BLaER1 treated with 17β-estradiol and CSF1 and Interleukin-3, amounts not matched to agents 10 nM and 100 nM (cell line): ENCODE measurements around the gene NOS1AP.
"Not testable (repeated sequence)": the region's sequence is repeated elsewhere in the genome, so short reads cannot be mapped to it uniquely, and the experiment has no call there.

Experiments
- H3K27ac ChIP-seq, 11 experiments: shearing (Covaris generic); formaldehyde crosslinking; 2 replicates each; pipeline ENCODE4 v1.8.1; 2022
- H3K27me3 ChIP-seq, 11 experiments: shearing (Covaris generic); formaldehyde crosslinking; 2 replicates each; pipeline ENCODE4 v1.8.1; 2022
- H3K36me3 ChIP-seq, 11 experiments: shearing (Covaris generic); formaldehyde crosslinking; 2 replicates each; pipeline ENCODE4 v1.8.1; 2022
- H3K4me1 ChIP-seq, 10 experiments: shearing (Covaris generic); formaldehyde crosslinking; 2 replicates each; pipeline ENCODE4 v1.8.1; 2022
- H3K4me2 ChIP-seq, 11 experiments: shearing (Covaris generic); formaldehyde crosslinking; 2 replicates each; pipeline ENCODE4 v1.8.1; 2022
- H3K4me3 ChIP-seq, 10 experiments: shearing (Covaris generic); formaldehyde crosslinking; 2 replicates each; pipeline ENCODE4 v1.8.1; 2022
- H3K9ac ChIP-seq, 11 experiments: shearing (Covaris generic); formaldehyde crosslinking; 2 replicates each; pipeline ENCODE4 v1.8.1; 2022
- H3K9me3 ChIP-seq, 11 experiments: shearing (Covaris generic); formaldehyde crosslinking; replicated peaks in 1 of 11; 2 replicates each; pipeline ENCODE4 v1.8.1; 2022
- H4K20me1 ChIP-seq, 11 experiments: shearing (Covaris generic); formaldehyde crosslinking; 2 replicates each; pipeline ENCODE4 v1.8.1; 2022
- Cebpa-rat ChIP-seq, 11 experiments: shearing (Covaris generic); IDR thresholded peaks; 2 replicates each; pipeline ENCODE4 v1.8.1; 2022

The NOS1AP gene

DNA sequence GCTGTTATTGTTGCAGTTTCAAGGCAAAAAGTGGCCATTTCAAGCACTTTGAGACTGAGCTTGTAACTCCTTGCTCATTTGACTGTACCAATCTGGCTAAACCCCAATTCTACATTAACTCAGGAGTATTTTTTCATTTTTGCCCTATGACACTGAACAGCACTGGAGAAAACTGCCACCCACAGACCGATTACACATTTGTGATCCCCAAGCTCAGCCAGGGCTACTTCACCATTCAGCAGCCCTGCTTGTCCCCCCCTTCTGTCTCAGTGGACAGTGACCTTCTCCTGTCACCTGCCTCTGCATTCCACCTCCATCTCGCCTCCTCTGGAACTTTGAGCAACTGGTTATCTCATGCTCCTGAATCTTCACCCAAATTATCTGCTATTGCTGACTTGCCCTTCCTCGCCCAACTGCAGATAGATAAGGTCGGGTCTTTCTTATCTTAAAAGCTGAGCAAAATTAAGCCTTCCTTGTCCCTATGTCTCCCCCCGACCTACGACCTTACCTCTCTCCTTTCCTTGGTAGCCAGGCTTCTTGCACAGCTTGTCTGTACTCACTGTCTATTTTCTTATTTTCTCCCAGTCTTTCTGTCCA lies 281.9 kb downstream of the NOS1AP start:
- no peaks in the 10 kb centered on the region for H3K36me3 ChIP-seq
- H3K27ac ChIP-seq = no peak overlapping the region
- H3K9me3 ChIP-seq = no peaks in the 10 kb centered on the region
- H3K9ac ChIP-seq = no peak overlapping the region
- no peaks in the 10 kb centered on the region for H4K20me1 ChIP-seq
- H3K4me2 ChIP-seq = peak overlapping the region in 2 of 11 experiments; percentile 16 to 37; a peak in 3 of 22 replicates
- H3K4me1 ChIP-seq = peaks cover 0 to 45% (median 4%) of the 10 kb centered on the region in 10 experiments; a peak in 6 of 20 replicates
- H3K4me3 ChIP-seq = no peak overlapping the region
- TF ChIP-seq Cebpa-rat (IDR thresholded peaks at IDR 0.05) = no peak
- no peaks in the 10 kb centered on the region for H3K27me3 ChIP-seq

DNA sequence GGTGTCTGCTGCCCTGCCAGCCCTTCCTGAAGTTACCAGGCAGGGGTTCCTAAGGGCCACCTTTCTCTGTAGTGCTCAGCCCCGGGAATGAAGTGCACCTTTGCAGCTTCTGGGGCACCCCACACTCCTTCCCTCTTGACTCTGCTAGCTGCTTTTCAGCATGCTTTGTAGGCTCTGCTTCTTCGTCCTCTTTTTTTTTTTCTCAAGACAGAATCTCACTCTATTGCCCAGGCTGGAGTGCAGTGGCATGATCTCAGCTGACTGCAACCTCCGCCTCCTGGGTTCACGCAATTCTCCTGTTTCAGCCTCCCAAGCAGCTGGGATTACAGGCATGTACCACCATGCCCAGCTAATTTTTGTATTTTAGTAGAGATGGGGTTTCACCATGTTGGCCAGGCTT lies 282.4 kb downstream of the NOS1AP start:
- H3K9ac ChIP-seq, H3K27ac ChIP-seq: not testable (repeated sequence)

DNA sequence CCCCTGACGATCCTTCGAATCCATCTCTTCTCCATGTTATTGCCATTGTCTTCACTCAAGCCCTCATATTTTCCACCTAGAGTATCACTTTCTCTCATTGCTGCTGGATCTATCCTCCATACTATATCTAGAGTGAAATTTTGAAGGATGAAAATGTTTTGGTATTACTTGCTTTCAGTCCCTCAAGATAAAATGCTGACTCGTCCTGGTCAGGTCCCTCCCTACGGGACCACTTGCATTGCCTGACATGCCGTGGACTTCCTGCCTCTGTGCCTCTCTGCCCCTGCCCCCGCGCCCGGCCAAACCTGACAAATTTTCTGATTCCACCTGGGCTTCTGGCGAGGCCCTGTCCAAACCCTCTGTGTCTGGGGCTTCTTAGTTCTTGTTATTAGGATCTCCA lies 283.6 kb downstream of the NOS1AP start:
- no peaks in the 10 kb centered on the region for H3K36me3 ChIP-seq
- peaks cover 0 to 45% (median 4%) of the 10 kb centered on the region in 10 experiments; a peak in 6 of 20 replicates for H3K4me1 ChIP-seq
- H3K27me3 ChIP-seq = no peaks in the 10 kb centered on the region
- no peak overlapping the region for H3K9ac ChIP-seq
- no peaks in the 10 kb centered on the region for H4K20me1 ChIP-seq
- no peak overlapping the region for H3K27ac ChIP-seq
- peak overlapping the region in 4 of 11 experiments; percentile 9 to 52 (median 20); a peak in 2 of 22 replicates for H3K4me2 ChIP-seq
- no peak for TF ChIP-seq Cebpa-rat (IDR thresholded peaks at IDR 0.05)
- no peak overlapping the region for H3K4me3 ChIP-seq
- no peaks in the 10 kb centered on the region for H3K9me3 ChIP-seq

More for the DNA sequence above, 282.4 kb downstream of the NOS1AP start:
- peak overlapping the region in 2 of 11 experiments; percentile 16 to 37; a peak in 3 of 22 replicates for H3K4me2 ChIP-seq
- H3K27me3 ChIP-seq, H3K9me3 ChIP-seq, H3K36me3 ChIP-seq, H4K20me1 ChIP-seq, H3K4me3 ChIP-seq: not testable (repeated sequence)
- peaks cover 0 to 45% (median 4%) of the 10 kb centered on the region in 10 experiments; a peak in 6 of 20 replicates for H3K4me1 ChIP-seq

DNA sequence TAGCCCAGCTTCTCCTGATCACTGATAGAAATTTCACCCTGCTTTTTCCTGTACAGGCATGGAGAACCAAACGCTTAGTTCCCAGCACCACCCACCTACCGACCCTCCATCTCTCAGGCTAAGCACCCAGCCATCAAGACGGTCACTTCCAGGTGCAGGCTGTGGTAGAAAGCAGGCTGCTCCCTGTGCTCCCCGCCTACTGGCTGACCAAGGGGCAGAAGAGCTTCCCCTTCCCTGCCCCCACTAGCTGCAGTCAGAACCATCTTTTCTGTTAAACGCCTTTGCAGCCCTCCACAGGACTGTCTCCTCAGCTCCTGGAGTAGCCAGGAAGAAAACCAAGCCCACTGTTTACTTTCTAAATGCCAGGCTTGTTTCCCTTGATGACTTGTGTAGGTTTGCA lies 284.2 kb downstream of the NOS1AP start:
- H3K4me2 ChIP-seq = peak overlapping the region in 4 of 11 experiments; percentile 9 to 52 (median 20); a peak in 5 of 22 replicates
- H3K27ac ChIP-seq = no peak overlapping the region
- H3K9ac ChIP-seq = no peak overlapping the region
- H3K36me3 ChIP-seq = no peaks in the 10 kb centered on the region
- TF ChIP-seq Cebpa-rat (IDR thresholded peaks at IDR 0.05) = no peak
- peaks cover 0 to 45% (median 4%) of the 10 kb centered on the region in 10 experiments; a peak in 6 of 20 replicates for H3K4me1 ChIP-seq
- H3K9me3 ChIP-seq = no peaks in the 10 kb centered on the region
- H3K4me3 ChIP-seq = no peak overlapping the region
- H3K27me3 ChIP-seq = no peaks in the 10 kb centered on the region
- no peaks in the 10 kb centered on the region for H4K20me1 ChIP-seq

DNA sequence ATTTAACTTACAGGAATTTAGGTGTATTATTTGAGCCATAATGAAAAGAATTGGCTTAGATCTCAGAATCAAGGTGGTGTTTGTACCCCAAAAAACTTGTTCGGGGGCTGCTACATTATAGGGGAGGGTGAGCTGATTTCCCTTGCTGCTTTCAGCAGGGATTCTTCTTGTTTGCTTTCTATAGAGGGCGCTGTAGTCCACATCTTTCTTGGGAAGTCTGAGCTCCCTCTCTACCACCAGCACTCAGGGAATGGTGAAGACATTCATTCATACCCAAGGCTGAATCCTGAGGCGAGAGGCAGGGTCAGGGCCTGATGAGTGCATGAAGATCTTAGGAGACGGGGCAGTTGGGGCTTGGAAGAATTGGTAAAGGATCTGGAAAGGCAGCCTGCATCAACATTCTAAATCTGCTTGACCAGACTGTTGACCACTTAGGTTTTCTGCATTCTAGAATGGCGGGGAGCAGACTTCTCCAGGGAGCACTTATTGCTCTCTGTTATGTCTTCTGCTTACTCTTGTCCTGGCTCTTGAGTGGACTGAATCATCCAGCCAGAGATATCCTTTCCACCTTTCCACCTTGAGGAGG lies 288.3 kb downstream of the NOS1AP start:
- no peak overlapping the region for H3K4me3 ChIP-seq

DNA sequence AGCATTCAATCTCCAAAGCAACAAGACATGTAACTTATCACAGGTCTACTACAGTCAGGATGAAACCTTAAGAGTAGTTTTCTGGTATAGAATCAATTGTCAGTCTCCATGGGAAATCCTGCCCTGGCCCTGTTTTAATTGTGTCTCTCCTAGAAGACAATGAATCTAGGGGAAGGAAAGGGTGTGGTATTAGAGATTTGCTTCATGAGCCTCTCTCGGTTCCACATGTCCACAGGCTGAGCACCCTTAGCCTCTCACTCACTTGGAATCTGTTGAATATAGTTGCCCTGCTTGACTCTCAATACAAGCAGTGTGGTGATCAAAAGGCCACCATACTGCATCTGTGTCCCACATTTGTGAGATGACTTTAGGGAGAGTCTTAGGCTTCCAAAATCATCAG lies 289.4 kb downstream of the NOS1AP start:
- no peak overlapping the region for H3K4me2 ChIP-seq
- H4K20me1 ChIP-seq = no peaks in the 10 kb centered on the region
- H3K9ac ChIP-seq = no peak overlapping the region
- H3K36me3 ChIP-seq = no peaks in the 10 kb centered on the region
- no peak overlapping the region for H3K4me3 ChIP-seq
- no peaks in the 10 kb centered on the region for H3K9me3 ChIP-seq
- H3K27me3 ChIP-seq = no peaks in the 10 kb centered on the region
- no peak overlapping the region for H3K27ac ChIP-seq
- H3K4me1 ChIP-seq = peaks cover 0 to 8% (median 2%) of the 10 kb centered on the region in 10 experiments; a peak in 9 of 20 replicates
- no peak for TF ChIP-seq Cebpa-rat (IDR thresholded peaks at IDR 0.05)

More for the DNA sequence above, 288.3 kb downstream of the NOS1AP start:
- H3K36me3 ChIP-seq = no peaks in the 10 kb centered on the region
- H3K9me3 ChIP-seq = no peaks in the 10 kb centered on the region
- H3K4me2 ChIP-seq = no peak overlapping the region
- H3K27ac ChIP-seq = no peak overlapping the region
- peaks cover 0 to 18% (median 2%) of the 10 kb centered on the region in 10 experiments; a peak in 9 of 20 replicates for H3K4me1 ChIP-seq
- no peak overlapping the region for H3K9ac ChIP-seq
- H3K27me3 ChIP-seq = no peaks in the 10 kb centered on the region
- no peak for TF ChIP-seq Cebpa-rat (IDR thresholded peaks at IDR 0.05)
- no peaks in the 10 kb centered on the region for H4K20me1 ChIP-seq

DNA sequence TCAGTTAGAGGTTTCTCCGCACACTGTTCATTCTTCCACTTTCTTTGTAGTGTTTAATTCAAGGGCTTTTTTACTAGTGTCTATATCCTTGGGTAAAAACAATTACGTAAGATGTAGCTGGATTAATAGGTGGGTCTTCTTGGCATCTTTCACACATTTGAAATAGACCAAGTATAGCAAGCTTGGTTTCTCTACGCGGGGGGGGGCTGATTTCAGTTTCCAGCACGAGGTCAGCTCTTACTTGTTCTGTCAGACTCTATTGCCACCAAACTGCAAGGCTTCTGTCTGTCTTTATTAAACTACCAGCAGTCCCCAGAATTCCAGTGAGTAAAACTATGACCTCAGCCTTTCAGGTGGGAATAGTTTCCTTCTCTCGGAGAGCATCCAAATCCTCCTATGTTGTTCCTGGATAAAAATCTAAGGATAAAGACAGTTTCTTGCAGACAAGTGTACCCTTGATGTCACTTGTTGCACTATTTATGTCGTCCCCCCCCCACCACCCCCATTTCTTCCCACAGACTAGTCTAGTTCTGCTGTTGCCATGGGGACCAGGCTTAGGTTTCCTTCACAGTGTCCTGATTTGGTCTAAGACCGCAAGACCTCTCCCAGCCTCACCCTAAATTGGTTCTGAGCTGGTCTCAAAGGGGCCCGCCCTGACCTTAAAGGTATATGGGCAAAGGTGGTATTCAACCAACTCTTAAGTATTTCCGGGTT lies 290.2 kb downstream of the NOS1AP start:
- Histone ChIP-seq H3K9me3 (no peaks in the 10 kb centered on the region), H3K4me2 (no peak overlapping the region), H3K36me3 (no peaks in the 10 kb centered on the region), H3K9ac (no peak overlapping the region), H3K4me3 (no peak overlapping the region), H3K27ac (no peak overlapping the region), H3K4me1 (peaks cover 0 to 5% (median 0%) of the 10 kb centered on the region in 10 experiments; a peak in 6 of 20 replicates), H3K27me3 (no peaks in the 10 kb centered on the region), H4K20me1 (no peaks in the 10 kb centered on the region)
- no peak for TF ChIP-seq Cebpa-rat (IDR thresholded peaks at IDR 0.05)

DNA sequence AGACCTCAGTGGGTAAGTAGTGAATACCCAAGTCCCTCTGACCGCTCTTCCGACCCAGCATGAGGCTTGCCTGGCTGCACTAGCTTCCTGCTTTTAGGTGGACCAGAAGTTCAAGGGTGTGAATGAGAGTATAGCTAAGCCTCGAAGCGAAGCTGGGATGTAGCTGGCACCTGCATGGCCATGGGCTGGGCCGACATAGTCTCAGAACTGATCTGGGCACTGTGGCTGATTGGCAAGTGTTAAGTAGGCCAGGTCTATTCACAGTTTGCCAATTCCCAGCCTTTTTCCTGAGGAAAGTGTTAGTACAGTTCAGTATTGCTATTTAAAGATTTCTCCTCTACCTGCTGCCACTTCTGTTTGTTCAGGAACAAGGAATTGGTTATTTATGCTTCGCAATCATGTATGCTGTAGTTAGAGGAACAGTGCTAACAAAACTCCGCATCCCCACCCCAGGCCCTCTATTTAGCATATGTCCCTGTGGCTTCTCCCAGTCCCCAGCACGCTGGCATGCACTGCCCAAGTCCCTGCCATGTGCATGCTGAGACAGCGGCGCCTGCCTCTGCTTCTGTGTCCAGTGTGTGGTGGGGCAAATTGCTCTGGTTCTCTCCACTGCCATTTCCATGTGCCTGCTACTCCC lies 290.9 kb downstream of the NOS1AP start:
- Histone ChIP-seq H3K4me2 (no peak overlapping the region), H3K9ac (no peak overlapping the region), H4K20me1 (no peaks in the 10 kb centered on the region), H3K36me3 (no peaks in the 10 kb centered on the region), H3K4me1 (peaks cover 0 to 5% (median 0%) of the 10 kb centered on the region in 10 experiments; a peak in 3 of 20 replicates), H3K27me3 (no peaks in the 10 kb centered on the region), H3K4me3 (no peak overlapping the region), H3K9me3 (no peaks in the 10 kb centered on the region), H3K27ac (no peak overlapping the region)
- no peak for TF ChIP-seq Cebpa-rat (IDR thresholded peaks at IDR 0.05)

DNA sequence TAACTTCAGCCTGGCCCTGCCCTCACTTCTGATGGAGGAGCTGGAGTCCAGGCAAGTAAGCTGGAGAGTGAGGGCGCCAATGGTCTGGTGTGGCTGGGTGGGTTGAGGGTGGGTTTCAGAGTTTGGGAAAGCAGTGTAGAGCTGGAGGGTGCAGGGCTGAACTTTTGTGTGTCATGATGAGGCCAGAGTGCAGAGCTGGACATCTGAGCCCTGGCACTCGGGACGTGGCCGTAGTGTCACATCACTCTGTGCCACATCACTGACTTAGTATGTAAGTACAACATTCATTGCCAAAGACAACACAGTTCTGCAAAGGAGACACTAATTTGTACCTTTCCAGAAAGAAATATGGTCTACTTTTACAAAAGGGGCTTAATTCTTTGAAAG lies 291.4 kb downstream of the NOS1AP start:
- H3K4me2 ChIP-seq = no peak overlapping the region
- H3K27ac ChIP-seq = no peak overlapping the region
- no peaks in the 10 kb centered on the region for H3K9me3 ChIP-seq
- peaks cover 0 to 5% (median 0%) of the 10 kb centered on the region in 10 experiments; a peak in 3 of 20 replicates for H3K4me1 ChIP-seq
- H3K36me3 ChIP-seq = no peaks in the 10 kb centered on the region
- TF ChIP-seq Cebpa-rat (IDR thresholded peaks at IDR 0.05) = no peak
- H3K4me3 ChIP-seq = no peak overlapping the region
- no peak overlapping the region for H3K9ac ChIP-seq
- H3K27me3 ChIP-seq = no peaks in the 10 kb centered on the region
- H4K20me1 ChIP-seq = no peaks in the 10 kb centered on the region
